GM12801 (cell line): ENCODE results near the gene YY1.

Source experiments
- CTCF ChIP-seq: IDR thresholded peaks from one replicate; pipeline ENCODE4 v1.5.1; 2011; ENCODE audit warnings: control low read depth; ENCODE audit not compliant: insufficient read length; ENCODE audit errors: extremely low read depth

Gene YY1

GRCh38 chr14:100292301-100292775 lies 53.4 kb downstream of the YY1 start:
- TF ChIP-seq CTCF: no peak

GRCh38 chr14:100292776-100293461 lies 54.0 kb downstream of the YY1 start:
- TF ChIP-seq CTCF: no peak

GRCh38 chr14:100293497-100294212 lies 54.7 kb downstream of the YY1 start:
- no peak for TF ChIP-seq CTCF

- TF ChIP-seq CTCF: no peak
These were observed 55.4 kb downstream of the YY1 start for GRCh38 chr14:100294213-100294962.

GRCh38 chr14:100294963-100295330 lies 56.0 kb downstream of the YY1 start:
- no peak for TF ChIP-seq CTCF

- TF ChIP-seq CTCF: no peak
These were observed 56.6 kb downstream of the YY1 start for GRCh38 chr14:100295376-100296105.

GRCh38 chr14:100296106-100296651 lies 57.2 kb downstream of the YY1 start:
- no peak for TF ChIP-seq CTCF
